NK-92 (cell line): Measurements from ENCODE around the gene UMAD1.

ENCODE experiments used
- DNase-seq: peaks from one replicate; lab custom pipeline; 2025; ENCODE audit not compliant: unreplicated experiment; lab: John Stamatoyannopoulos, UW

The UMAD1 gene

GRCh38 chr7:7761974-7762779 lies 121.6 kb downstream of the UMAD1 start:
- DNase-seq: no peak

DNA sequence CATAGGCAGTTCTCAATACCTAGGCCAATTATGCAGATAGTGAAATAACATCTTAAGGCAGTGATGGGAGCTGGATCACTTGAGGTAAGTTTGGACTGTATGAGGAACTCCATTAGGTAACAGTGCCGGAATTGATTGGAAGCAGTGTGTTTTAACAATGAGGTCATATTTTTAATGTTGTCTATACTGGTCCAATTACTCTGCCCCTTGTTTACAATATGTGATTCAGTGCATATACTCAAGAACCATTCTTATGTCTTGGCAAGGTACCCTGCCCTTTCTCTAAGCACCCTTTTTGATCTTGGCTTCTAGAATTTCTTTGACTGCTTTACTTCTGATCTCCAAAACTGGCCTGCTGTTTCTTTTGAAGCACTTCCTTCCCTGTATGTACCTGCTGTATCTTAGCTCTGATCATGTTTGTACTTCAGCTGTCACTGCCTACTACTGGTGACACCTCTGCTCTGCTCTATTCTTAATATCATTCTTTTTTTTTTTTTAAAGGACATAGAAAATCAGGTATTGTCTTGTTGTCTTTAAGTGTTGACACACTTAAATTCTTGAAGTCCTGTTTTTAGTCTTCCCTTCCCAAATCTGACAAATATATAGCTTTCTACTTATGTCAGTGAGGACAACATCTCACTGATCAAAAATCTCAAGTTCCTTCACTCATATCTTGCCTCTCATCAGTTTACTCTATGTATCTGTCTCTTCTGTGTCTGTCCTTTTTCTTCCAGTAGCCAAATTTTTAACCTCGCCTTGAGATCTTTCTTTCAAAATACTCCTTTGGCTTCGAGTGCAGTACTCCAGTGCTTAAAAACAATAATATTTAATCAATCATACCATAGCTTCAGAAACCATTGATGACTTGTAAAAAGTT lies 124.2 kb downstream of the UMAD1 start:
- no peak for DNase-seq

- DNase-seq: no peak
Measured at GRCh38 chr7:7765422-7765821, 124.9 kb downstream of the UMAD1 start.

- DNase-seq: no peak
Measured at GRCh38 chr7:7766671-7767070, 126.1 kb downstream of the UMAD1 start.

GRCh38 chr7:7768977-7769709 lies 128.6 kb downstream of the UMAD1 start:
- no peak for DNase-seq

DNA sequence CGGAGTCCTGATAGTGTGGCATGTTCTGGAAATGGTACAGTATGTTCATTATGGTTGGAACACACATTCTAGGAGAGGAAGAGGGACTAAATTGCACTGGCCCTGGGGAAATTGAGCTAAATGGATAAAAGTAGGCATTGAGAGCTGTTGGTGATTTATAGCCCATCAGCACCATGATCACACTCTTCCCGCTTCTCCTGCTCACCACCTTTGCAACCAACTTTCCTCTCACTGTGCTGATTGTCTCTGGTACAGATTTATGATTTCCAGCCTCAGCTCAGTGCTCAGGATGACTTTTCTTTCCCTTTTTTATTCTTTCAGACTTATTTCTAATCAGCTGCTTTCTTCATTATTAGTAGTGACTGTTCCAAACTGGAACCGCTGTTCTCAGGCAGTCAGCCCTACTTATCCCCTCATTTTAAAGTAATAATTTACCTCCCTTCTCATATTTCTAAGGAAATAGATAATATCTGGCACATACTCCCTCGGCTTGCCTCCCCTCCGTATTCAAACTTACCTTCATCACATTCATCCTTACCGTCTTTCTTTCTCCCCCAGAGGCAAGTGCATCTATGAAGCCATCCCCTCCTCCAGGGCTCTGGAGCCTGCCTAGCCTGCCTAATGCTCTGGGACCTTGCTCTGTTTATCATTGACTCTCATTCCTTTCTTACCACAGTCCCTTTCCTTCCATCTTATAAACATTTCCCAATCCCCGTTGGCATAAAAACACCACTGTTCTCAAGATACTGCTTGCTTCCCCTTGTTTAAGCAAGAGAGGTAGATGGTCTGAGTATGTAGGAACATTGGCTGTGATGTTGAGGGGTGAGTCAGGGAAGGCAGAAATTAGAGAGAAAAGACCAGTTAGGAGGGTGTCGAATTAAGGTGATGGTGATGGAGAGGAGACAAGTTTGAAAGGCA lies 129.4 kb downstream of the UMAD1 start:
- DNase-seq: no peak

DNA sequence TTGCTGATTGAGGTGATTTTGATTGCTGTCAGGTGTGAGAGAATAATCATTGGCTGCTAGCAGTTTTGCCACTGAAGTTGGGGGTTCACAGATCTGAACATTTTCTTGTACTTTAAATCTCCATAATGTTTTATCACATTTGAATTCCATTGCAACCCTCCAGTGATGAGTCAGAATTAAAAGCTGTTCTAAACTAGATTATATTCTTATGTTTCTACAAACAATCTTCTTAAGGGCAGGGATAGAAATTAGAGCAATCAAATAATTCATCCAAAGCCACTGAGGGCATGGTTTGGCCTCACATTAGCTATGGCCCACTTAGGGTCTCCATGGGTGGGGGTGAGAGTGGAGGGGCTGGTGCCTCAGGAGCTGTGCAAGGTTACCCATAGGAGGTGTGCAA lies 130.9 kb downstream of the UMAD1 start:
- no peak for DNase-seq

DNA sequence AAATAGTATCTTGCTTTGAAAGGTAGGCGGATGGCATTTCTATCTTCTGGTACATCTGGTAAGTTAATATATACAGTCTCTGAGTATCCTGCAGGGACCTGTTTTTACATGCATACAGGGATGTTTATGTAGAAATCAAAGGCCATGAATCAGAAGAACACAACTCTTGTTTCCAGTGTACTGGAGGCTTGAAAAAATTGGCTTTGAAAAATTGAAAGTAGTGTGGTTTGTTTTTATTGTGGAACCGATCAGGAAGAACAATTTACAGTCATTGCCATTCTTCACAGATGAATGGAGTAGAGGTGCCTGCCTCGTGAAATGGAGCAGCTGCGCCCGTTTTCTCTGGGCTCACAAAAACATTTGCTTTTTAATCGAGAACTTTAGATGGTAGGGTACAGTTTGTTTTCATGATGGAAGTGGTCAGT lies 131.9 kb downstream of the UMAD1 start:
- DNase-seq: no peak

DNA sequence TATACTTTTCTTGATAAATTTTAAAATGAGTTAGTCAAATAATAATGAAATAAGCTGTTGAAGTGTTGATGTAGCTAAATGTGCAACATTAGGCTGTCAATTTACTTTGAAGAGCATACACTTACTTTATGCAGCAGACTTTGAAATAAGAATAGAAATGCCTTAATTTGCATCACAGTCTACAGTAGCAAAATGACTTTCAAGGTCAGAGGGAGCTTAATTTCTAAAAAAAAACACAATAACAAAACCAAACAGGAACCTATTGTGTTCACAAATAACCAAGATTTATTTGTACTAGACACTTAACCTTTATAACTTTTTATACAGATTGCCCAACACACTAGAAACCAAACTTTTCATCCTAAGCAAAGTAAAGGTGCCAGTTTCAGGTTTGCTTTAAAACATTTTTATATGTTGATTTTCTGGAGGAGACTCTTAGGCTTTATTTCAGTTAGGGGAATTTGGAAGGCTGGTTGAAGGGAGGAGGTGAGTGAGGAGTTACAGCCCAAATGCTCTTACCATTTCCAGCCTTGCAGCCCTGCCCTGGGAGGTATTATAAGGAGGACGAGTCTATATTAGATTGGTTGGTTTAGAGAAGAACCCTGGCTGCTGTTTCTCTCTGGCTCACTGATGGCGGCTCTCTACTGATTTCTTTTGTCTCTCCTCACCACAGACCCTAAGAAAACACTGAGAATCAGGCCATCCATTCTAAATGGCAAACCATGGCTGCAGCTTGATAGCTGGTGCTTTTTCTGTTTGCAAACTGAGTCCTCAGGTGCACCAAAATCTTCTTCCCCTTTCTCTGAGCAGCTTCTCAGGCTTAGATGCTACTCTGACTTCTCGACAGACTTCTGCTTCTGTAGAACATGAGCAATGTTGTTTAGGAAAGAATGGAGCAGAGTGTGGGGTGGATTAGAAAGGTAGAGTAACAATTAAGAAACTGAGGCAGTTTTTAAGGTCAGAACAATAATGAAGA lies 133.1 kb downstream of the UMAD1 start:
- no peak for DNase-seq

GRCh38 chr7:7779888-7780287 lies 139.3 kb downstream of the UMAD1 start:
- DNase-seq: no peak

DNA sequence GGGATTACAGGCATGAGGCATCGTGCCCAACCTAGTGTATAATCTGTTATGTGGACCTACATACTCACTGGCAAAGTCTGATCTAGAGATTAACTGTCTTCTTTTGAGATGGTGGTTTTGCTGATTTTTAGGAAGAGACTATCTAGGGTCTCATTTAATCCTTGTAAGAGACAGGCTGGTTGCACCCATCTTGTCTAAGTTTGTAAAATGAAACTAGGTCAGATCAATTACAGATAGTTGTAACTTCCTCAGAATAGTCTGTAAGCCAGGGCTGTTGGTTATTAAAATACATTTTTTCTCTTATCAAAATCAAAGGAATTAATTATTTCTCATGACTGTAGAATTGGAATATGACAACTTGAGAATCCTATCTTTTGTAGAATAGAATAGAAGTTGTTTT lies 142.4 kb downstream of the UMAD1 start:
- no peak for DNase-seq

DNA sequence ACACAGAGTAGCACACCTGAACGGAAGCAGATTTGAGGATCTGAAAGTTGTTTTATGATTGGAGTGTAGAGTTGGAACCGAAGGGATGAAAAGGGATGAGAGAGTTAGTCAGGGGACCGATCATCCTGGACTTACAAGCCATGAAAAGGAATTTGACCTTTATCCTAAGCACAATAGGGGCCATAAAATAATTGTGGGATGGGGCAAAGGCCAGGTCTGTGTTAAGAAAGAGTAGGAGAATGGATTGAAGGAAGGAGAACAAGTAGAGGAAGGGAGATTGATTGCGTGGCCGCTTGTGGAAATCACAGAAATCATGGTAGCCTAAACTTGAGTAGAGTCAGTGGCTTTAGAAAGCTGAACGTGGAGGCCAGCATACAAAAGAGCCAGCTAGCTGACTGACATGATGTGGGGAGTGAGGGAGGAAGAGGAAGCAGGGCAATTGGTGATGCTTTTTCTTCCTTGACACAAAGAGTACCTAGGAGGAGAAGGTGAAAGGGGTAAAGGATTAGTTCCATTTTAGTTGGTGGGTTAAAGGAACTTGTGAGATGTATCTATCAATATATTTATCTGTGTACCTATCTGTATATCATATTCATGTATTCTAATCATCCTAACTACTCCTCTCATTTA lies 144.9 kb downstream of the UMAD1 start:
- DNase-seq: no peak

DNA sequence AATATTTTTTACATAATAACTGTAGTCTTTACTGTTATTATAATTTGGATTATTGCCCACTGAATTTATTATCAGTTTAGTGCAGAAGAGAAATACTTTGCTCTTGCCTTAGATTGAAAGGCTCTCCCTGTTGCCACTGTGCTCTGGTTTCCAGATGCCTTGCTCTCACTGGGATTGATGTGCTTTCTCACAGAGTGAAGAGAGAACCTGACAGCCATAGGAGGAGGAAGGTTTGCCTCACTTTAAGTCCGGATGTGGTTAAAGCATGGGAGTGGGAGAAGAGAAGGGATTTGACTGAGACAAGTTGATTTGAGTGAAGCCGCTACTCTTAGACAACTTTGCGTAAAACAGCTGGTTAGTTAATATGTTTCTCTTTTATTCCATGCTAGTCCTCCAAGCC lies 146.0 kb downstream of the UMAD1 start:
- DNase-seq: no peak

DNA sequence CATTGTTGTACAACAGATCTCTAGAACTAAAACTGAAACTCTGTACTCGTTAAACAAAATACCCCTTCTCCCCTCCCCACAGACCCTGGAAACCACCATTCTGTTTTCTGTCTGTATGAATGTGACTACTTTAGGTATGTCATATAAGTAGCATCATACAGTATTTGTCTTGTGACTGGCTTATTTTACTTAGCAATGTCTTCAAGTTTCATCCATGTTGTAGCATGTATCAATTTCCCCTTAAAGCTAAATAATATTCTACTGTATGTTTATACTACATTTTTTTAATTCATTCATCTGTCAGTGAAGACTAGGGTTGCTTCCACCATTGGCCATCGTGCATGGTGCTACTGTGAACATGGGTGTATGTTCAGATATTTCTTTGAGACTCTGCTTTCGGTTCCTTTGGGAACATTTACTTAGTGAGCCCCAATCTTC lies 149.0 kb downstream of the UMAD1 start:
- no peak for DNase-seq

- DNase-seq: no peak
Measured at GRCh38 chr7:7790041-7790741, 149.6 kb downstream of the UMAD1 start.

DNA sequence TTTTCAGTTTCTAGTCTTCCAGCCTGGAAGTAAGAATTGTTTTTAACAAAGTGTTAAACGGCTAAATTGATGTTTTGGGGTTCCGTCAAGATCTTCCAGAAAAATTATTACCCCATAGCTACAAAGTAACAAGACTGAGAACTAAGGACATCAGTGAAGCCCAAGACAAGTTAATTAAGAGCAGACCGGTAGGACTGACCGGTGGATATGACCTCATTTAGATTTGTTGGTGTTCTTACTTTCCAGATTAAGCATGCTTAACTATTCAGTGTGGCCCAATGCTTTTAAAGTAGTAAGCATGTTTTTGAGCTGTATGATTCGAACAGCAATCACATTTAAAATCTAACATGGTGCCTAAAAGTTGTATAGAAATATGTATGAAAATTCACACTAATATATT lies 151.0 kb downstream of the UMAD1 start:
- no peak for DNase-seq

DNA sequence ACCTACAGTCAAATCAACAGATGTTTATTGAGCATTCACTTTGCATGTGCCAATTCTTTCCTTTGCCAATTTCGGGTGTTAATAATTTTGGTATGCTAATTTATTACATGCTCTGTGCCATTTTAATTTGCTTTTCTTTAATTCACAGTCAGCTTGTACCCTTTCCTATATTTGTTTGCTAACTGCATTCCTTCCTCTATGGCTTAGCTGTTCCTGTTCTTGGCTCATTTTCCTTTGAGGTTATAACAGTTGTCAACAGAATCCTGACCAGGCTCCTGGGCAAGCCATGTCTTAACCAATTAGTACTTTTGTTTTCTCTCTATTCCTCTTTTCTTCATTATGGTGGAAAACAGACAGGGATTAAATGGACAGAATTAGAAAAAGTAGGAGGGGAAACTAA lies 151.5 kb downstream of the UMAD1 start:
- no peak for DNase-seq

- DNase-seq: no peak
Measured at GRCh38 chr7:7793249-7793648, 152.7 kb downstream of the UMAD1 start.
